GM19468 (cell line): ENCODE measurements around the gene COCH.
"Not testable (repeated sequence)": the region's sequence is repeated elsewhere in the genome, so short reads cannot be mapped to it uniquely, and the experiment has no call there.

Source experiments
- ATAC-seq: cut with Tn5 transposase; IDR thresholded peaks from one replicate; pipeline ENCODE4 v1.9.1; 2021; ENCODE audit warnings: mild to moderate bottlenecking, moderate library complexity, moderate number of reproducible peaks; ENCODE audit not compliant: unreplicated experiment; ENCODE audit errors: extremely low read depth

COCH gene

DNA sequence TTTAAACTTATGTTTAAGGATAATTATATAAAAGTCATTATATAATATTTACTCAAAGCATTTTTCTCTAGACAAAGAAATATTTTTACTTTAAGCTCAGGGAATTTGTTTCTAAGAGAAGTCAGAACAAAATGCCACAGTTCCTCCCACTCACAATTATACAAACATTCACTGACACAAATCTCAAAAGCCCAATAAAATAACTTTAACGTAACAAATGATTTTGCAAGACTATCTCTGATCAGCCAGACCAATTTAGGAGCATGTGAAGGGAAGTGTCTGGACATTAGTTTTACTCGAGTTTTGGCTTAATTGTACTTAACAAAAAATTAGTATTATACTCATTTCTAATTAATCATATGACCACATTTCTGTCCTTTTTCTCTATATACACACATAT is 41.2 kb downstream of the COCH start:
- no peak for ATAC-seq

DNA sequence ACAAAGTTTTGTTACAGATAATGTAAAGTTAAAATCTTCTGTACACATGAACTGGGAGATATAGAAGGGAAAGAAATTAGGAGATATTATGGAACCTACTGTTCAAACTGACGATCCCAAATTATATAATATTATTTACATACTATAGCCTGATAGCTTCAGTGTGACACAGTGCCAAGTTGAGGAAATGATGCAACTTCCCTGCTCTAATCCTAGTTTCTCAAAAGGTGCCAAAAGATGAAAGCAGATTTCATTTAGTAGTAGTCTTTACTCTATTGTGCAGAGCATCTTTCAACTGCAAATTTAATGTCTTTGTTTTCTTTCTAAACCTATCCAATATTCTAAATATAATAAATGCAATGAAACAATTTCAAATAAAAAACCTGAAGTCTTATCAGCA is 46.9 kb downstream of the COCH start:
- no peak for ATAC-seq

DNA sequence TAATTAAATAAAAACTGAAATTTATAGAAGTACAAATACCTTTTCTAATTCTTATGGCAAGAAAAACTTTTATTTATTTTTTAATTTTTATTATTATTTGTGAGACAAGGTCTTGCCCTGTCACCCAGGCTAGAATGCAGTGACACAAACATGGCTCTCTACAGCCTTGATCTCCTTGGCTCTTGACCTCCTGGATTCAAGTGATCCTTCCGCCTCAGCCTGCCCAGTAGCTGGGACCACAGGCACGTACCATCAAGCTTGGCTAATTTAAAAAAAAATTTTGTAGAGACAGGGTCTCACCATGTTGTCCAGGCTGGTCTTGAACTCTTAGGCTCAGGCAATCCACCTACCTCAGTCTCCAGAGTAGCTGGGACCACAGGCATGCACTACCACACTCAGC is 47.4 kb downstream of the COCH start:
- ATAC-seq = no peak

DNA sequence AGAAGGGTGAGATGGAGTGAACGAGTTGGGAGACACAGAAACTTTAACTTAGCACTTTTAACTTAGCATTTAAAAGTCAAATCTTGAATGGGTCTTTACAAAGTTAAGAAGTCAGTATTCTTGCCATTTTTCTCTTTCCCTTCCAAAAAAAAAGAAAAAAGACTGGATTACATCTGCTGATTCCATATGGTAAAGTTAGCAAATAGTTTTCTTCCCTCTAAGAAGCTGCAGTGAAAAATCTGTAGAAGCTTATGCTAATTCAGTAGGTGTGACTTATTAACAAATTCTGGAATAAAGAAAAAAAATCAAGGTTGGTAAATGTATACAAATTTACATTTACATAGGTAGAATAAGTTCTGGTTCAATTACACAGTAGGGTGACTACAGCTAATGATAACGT is 50.9 kb downstream of the COCH start:
- no peak for ATAC-seq

DNA sequence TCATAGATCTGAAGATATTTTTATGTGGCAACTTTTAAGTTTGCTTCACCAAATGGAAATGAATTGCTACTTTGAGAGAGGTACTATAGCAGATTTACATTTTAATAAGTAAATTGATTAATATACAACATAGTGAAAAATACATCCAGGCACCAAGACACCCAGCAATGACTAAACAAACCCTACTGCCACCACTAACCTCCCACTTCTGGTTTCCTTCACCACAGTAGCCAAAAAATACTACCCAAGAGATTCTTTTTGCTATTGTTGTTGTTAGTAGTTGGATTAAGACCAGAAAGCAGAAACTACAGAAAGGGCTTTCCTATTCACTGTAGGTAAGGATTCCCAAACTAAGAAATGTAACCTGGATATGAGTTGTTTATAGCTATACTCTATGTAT is 54.1 kb downstream of the COCH start:
- ATAC-seq = no peak

DNA sequence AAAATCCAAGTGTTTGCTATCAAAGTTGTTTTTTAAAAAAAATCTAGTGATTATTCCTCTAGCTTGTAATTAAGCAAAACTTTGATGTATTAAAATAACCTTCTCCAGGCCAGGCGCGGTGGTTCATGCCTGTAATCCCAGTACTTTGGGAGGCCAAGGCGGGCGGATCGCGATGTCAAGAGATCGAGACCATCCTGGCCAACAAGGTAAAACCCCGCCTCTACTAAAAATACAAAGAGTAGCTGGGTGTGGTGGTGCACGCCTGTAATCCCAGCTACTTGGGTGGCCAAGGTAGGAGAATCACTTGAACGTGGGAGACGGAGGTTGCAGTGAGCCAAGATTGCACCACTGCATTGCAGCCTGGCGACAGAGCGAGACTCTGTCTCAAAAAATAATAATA is 59.6 kb downstream of the COCH start:
- ATAC-seq = not testable (repeated sequence)

DNA sequence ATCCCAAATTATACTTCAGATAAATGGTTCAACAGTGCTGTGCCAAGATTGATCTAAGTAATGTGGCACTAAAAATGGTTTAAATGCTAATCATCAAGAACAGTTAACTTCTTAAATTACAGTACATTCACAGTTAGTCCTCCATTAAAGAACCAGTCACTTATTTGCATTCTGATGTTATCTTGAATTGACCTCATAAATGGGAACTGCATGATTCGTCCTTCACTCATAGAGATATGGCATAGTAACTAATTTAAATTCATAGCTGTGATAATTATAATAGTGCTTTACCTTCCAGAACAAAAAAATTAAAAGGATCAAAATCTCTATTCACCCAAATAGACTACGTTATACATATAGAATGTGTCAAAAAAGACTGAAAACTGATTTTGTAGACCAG is 61.1 kb downstream of the COCH start:
- ATAC-seq = no peak

DNA sequence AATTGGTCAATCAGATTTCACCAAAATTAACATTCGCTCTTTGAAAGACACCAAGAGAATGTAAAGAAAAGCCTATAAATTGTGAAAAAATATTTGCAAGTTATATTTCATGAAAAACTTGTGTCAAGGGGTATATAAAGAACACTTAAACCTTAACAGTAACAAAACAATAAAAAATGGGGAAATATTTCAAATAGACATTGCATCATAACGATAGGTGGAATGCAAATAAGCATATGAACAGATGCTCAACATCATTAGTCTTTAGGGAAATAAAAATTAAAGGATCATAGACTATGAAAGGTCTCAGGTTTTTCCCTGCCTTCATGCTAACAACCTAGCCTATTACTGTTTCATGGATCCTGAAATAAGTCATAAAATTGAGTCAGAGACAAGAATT is 64.3 kb downstream of the COCH start:
- ATAC-seq = no peak
